Measurements from ENCODE around the gene GNL3.

DNA sequence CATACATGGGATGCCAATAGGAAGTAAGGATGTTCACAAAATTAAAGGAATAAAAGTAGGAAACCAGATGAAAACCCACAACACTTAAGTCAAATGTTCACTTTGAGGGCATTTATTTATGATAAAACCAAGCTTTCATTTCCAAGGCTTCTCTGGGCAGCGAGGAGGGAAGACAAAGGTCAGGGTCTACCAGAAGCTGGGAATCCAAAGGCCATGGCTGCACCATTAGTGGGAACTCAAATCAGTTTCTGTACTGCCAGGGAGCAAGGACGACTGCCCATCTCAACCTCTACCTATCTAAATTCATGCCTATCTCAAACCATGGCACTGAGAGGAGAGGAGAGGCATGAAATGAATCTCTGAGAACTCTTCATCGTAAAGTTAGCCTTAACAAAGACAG, 22.7 kb upstream of the GNL3 start:
- TF ChIP-seq, protein P1, sequence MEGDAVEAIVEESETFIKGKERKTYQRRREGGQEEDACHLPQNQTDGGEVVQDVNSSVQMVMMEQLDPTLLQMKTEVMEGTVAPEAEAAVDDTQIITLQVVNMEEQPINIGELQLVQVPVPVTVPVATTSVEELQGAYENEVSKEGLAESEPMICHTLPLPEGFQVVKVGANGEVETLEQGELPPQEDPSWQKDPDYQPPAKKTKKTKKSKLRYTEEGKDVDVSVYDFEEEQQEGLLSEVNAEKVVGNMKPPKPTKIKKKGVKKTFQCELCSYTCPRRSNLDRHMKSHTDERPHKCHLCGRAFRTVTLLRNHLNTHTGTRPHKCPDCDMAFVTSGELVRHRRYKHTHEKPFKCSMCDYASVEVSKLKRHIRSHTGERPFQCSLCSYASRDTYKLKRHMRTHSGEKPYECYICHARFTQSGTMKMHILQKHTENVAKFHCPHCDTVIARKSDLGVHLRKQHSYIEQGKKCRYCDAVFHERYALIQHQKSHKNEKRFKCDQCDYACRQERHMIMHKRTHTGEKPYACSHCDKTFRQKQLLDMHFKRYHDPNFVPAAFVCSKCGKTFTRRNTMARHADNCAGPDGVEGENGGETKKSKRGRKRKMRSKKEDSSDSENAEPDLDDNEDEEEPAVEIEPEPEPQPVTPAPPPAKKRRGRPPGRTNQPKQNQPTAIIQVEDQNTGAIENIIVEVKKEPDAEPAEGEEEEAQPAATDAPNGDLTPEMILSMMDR (conservative IDR thresholded peaks at IDR 0.05 in 1 of 2, IDR thresholded peaks at IDR 0.05 in 1 of 2; ENCODE audit: low read depth in 1 of 2, low read length in 2 of 2) = no peak
- no peak for TF ChIP-seq EZH2 (IDR thresholded peaks at IDR 0.05; ENCODE audit: low read length, missing control alignments)
